ENCODE results near the gene LDLRAD1. TPM values are rescaled to one million over a fixed set of nuclear protein-coding genes. Genes with fewer than 3 reads are reported as not detected.

Gene LDLRAD1
- total and polyA plus RNA-seq, 10 of the 15 experiments (the other 5 are each of a cell fraction or from before 2014, with no cell fraction given): not detected

DNA sequence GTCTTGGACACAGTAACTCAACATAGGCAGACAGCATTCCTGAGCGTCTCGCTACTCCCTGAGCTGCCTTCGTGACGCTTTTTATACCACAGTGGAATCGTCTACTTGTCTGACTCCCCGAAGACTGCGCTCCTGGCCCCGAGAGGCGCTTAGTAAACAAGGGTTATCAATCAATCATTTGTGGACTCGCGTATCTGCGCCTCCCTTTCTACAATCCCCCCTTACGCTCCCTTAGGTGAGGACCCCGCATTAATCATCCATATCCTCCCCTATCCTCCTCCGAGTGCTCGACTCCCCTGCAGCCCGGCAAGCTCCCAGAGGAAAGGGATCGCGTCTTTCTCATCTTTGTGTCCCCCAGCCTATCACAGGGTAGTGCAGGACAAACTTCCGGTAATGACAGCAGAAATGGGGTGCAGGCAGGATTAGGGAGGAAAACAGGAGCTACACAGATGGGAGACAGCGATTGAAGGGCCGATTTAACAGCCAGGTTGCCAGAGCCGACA lies 34.5 kb upstream of the LDLRAD1 start:
- Histone ChIP-seq H3K36me3 (ENCODE audit: control insufficient read depth in 2 of 2, insufficient read depth in 2 of 2, low read length in 1 of 2) (no peaks in the 10 kb centered on the region; a peak in 1 of 4 replicates), H3K27me3 (replicated peaks in 1 of 2; ENCODE audit: control insufficient read depth in 2 of 2, insufficient read depth in 2 of 2, low read length in 1 of 2) (no peaks in the 10 kb centered on the region), H4K20me1 (ENCODE audit: control insufficient read depth, insufficient read depth) (no peaks in the 10 kb centered on the region), H2AFZ (ENCODE audit: control insufficient read depth, low read depth, low read length) (peak overlapping the region; percentile 94), H3K4me1 (ENCODE audit: control insufficient read depth, insufficient read depth, low read length) (peaks cover 12% of the 10 kb centered on the region), H3K4me3 (peak overlapping the region; percentile 92), H3K79me2 (ENCODE audit: control insufficient read depth, insufficient read depth, low read length) (peaks cover 66% of the 10 kb centered on the region), H3K27ac (ENCODE audit: control insufficient read depth, insufficient read depth) (peak overlapping the region; percentile 88), H3K9me3 (replicated peaks; ENCODE audit: control insufficient read depth, insufficient read depth, low read length) (no peaks in the 10 kb centered on the region), H3K4me2 (ENCODE audit: control insufficient read depth, insufficient read depth) (peak overlapping the region; percentile 43), H3K9ac (ENCODE audit: control insufficient read depth, insufficient read depth, low read length) (peak overlapping the region; percentile 93)
- in situ Hi-C loops (cut with MboI): loop anchor here (25.0 kb wide), 1 partner anchor 190 kb away; no protein-coding TSS in a partner anchor
- RAD21 ChIA-PET (ENCODE audit: unreplicated experiment): interaction anchor here (0.7 to 2.0 kb wide), 7 partner anchors 8 to 107 kb away, joined by 3 to 10 read pairs (median 3); partner anchors contain the start of genes IFT25 and LRRC42
- SMC1A ChIA-PET (ENCODE audit: uncharacterized antibody, unreplicated experiment): interaction anchor here (1.1 to 3.4 kb wide), 4 partner anchors 9 to 190 kb away, joined by 3 to 8 read pairs (median 4); partner anchors contain the start of genes IFT25 and LRRC42
- WGBS (ENCODE audit: insufficient coverage, insufficient replicate concordance, low lambda C conversion rate, missing lambda C conversion rate): 1% methylated on average over 23 of the region's 23 CpGs
- POLR2A ChIA-PET: interaction anchor here (0.9 to 4.7 kb wide), 9 partner anchors 10 to 833 kb away, joined by 3 to 32 read pairs (median 3); partner anchors contain the start of genes IFT25, LRRC42 and NDC1
- FAIRE-seq (no peak), ATAC-seq (peak; percentile 51), DNase-seq (ENCODE audit: low read depth, low spot score) (no peak)
- BruUV-seq (replicated peaks): TSS peak; percentile 63
- intact Hi-C loops (cut with micrococcal nuclease; ENCODE audit: unreplicated experiment): loop anchor here (2.0 to 10.0 kb wide), 6 partner anchors 106 to 750 kb away; partner anchors contain the start of genes LRRC42, NDC1, SSBP3 and TTC22
- CTCF ChIA-PET: interaction anchor here (0.6 to 5.4 kb wide), 11 partner anchors 9 to 209 kb away, joined by 3 to 27 read pairs (median 3); partner anchors contain the start of gene IFT25
- TF ChIP-seq ZNF274 (IDR thresholded peaks at IDR 0.05; ENCODE audit: insufficient read depth, insufficient read length) (no peak), CHD1 (IDR thresholded peaks at IDR 0.05; ENCODE audit: low read depth, low read length) (no peak), KLF5 (IDR thresholded peaks at IDR 0.05; ENCODE audit: partially characterized antibody) (no peak), NRF1 (conservative IDR thresholded peaks at IDR 0.05; ENCODE audit: low read depth, low read length) (no peak), NFYB (IDR thresholded peaks at IDR 0.05; ENCODE audit: insufficient read depth, low read depth, low read length) (peak; percentile 94), RB1 (IDR thresholded peaks at IDR 0.05; ENCODE audit: borderline replicate concordance) (no peak), NR2C1 (IDR thresholded peaks at IDR 0.05) (no peak), CHD2 (IDR thresholded peaks at IDR 0.05; ENCODE audit: borderline replicate concordance, low read depth, low read length) (no peak), NR2F1 (conservative IDR thresholded peaks at IDR 0.05) (no peak), NFXL1 (IDR thresholded peaks at IDR 0.05; ENCODE audit: borderline replicate concordance) (no peak), MXI1 (IDR thresholded peaks at IDR 0.05; ENCODE audit: low read depth, low read length) (no peak), CBFB (IDR thresholded peaks at IDR 0.05; ENCODE audit: low read depth) (no peak), CREM (IDR thresholded peaks at IDR 0.05; ENCODE audit: low read depth) (no peak), KAT2A (conservative IDR thresholded peaks at IDR 0.05; ENCODE audit: control insufficient read depth, low read depth, low read length) (no peak), SMARCA5 (IDR thresholded peaks at IDR 0.05) (no peak)
- TF ChIP-seq, protein P1, sequence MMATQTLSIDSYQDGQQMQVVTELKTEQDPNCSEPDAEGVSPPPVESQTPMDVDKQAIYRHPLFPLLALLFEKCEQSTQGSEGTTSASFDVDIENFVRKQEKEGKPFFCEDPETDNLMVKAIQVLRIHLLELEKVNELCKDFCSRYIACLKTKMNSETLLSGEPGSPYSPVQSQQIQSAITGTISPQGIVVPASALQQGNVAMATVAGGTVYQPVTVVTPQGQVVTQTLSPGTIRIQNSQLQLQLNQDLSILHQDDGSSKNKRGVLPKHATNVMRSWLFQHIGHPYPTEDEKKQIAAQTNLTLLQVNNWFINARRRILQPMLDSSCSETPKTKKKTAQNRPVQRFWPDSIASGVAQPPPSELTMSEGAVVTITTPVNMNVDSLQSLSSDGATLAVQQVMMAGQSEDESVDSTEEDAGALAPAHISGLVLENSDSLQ (IDR thresholded peaks at IDR 0.05): peak; percentile 61
- TF ChIP-seq, protein P2, sequence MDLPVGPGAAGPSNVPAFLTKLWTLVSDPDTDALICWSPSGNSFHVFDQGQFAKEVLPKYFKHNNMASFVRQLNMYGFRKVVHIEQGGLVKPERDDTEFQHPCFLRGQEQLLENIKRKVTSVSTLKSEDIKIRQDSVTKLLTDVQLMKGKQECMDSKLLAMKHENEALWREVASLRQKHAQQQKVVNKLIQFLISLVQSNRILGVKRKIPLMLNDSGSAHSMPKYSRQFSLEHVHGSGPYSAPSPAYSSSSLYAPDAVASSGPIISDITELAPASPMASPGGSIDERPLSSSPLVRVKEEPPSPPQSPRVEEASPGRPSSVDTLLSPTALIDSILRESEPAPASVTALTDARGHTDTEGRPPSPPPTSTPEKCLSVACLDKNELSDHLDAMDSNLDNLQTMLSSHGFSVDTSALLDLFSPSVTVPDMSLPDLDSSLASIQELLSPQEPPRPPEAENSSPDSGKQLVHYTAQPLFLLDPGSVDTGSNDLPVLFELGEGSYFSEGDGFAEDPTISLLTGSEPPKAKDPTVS (IDR thresholded peaks at IDR 0.05; ENCODE audit: low read depth, low read length): no peak
- TF ChIP-seq, protein P3, sequence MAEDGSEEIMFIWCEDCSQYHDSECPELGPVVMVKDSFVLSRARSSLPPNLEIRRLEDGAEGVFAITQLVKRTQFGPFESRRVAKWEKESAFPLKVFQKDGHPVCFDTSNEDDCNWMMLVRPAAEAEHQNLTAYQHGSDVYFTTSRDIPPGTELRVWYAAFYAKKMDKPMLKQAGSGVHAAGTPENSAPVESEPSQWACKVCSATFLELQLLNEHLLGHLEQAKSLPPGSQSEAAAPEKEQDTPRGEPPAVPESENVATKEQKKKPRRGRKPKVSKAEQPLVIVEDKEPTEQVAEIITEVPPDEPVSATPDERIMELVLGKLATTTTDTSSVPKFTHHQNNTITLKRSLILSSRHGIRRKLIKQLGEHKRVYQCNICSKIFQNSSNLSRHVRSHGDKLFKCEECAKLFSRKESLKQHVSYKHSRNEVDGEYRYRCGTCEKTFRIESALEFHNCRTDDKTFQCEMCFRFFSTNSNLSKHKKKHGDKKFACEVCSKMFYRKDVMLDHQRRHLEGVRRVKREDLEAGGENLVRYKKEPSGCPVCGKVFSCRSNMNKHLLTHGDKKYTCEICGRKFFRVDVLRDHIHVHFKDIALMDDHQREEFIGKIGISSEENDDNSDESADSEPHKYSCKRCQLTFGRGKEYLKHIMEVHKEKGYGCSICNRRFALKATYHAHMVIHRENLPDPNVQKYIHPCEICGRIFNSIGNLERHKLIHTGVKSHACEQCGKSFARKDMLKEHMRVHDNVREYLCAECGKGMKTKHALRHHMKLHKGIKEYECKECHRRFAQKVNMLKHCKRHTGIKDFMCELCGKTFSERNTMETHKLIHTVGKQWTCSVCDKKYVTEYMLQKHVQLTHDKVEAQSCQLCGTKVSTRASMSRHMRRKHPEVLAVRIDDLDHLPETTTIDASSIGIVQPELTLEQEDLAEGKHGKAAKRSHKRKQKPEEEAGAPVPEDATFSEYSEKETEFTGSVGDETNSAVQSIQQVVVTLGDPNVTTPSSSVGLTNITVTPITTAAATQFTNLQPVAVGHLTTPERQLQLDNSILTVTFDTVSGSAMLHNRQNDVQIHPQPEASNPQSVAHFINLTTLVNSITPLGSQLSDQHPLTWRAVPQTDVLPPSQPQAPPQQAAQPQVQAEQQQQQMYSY (CRISPR knock-in tag; IDR thresholded peaks at IDR 0.05): no peak
